HL-60 (cell line): ENCODE measurements around the gene DLX6.

Experiments
- POLR2AphosphoS5 ChIP-seq: IDR thresholded peaks from 2 replicates; pipeline ENCODE4 v1.6.1; 2012; ENCODE audit warnings: low read depth
- TF ChIP-seq, protein P1 (sequence below): IDR thresholded peaks from one replicate; pipeline ENCODE4 v1.5.1; 2011; ENCODE audit warnings: low read length, control low read depth, inconsistent platforms; ENCODE audit not compliant: insufficient read depth

DNA sequence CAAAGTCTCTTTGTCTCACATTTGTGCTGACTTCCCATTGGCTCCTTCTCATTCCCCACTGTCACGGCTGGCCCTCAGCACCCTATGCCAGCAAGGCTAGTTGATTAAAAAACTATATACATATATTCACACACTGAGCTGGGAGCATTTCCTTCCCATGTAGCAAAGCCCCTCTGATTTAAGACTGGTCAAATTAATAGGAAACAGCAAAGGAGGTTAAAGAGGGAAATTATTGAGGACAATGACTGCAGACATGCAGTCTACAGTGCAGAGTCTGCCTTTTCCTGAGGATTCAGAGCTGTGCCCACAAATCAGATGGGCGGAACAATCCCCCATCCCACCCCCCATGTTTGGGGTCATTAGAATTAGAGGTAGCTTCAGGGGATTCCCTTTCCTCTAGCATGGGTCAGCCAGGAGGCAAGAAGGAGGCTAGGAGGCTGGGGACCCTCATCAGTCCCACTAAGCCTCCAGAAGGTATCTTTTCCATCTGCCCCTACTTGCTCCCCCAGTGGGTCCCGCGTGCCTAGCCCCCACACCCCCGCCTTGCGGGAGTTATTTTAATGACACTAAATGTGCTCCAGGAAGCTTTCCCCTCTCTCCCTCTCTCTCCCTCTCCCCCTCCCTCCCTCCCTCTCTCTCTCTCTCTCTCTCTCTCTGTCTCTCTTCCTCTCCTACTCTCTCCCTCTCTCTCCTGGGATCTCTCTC is 9.8 kb upstream of the DLX6 start:
- TF ChIP-seq, protein P1, sequence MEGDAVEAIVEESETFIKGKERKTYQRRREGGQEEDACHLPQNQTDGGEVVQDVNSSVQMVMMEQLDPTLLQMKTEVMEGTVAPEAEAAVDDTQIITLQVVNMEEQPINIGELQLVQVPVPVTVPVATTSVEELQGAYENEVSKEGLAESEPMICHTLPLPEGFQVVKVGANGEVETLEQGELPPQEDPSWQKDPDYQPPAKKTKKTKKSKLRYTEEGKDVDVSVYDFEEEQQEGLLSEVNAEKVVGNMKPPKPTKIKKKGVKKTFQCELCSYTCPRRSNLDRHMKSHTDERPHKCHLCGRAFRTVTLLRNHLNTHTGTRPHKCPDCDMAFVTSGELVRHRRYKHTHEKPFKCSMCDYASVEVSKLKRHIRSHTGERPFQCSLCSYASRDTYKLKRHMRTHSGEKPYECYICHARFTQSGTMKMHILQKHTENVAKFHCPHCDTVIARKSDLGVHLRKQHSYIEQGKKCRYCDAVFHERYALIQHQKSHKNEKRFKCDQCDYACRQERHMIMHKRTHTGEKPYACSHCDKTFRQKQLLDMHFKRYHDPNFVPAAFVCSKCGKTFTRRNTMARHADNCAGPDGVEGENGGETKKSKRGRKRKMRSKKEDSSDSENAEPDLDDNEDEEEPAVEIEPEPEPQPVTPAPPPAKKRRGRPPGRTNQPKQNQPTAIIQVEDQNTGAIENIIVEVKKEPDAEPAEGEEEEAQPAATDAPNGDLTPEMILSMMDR = no peak
- TF ChIP-seq POLR2AphosphoS5 = no peak
